IPS-18a (cell line): ENCODE results near the gene SLC7A8.

Experiments
- H3K27ac ChIP-seq: one replicate; pipeline ENCODE4 v1.5.1; 2013; ENCODE audit warnings: low read length
- H3K27me3 ChIP-seq: one replicate; pipeline ENCODE4 v1.6.1; 2013; ENCODE audit warnings: mild to moderate bottlenecking, low read length; ENCODE audit not compliant: control insufficient read depth, insufficient read depth
- H3K36me3 ChIP-seq: one replicate; pipeline ENCODE4 v1.6.1; 2013; ENCODE audit warnings: low read depth, low read length; ENCODE audit not compliant: control insufficient read depth
- H3K4me1 ChIP-seq: one replicate; pipeline ENCODE4 v1.6.1; 2013; ENCODE audit warnings: low read depth, low read length; ENCODE audit not compliant: control insufficient read depth
- H3K4me3 ChIP-seq: one replicate; pipeline ENCODE4 v1.5.1; 2013; ENCODE audit warnings: low read length
- H3K9ac ChIP-seq: one replicate; pipeline ENCODE4 v1.6.1; 2013; ENCODE audit warnings: mild to moderate bottlenecking, low read length, moderate library complexity
- H3K9me3 ChIP-seq: one replicate; pipeline ENCODE4 v1.6.1; 2013; ENCODE audit warnings: low read depth, low read length; ENCODE audit not compliant: control insufficient read depth

The SLC7A8 gene

GRCh38 chr14:23153851-23154796 is 29.3 kb downstream of the SLC7A8 start:
- Histone ChIP-seq H3K4me3 (no peak overlapping the region), H3K9ac (no peak overlapping the region), H3K4me1 (peaks cover 19% of the 10 kb centered on the region), H3K9me3 (no peaks in the 10 kb centered on the region), H3K36me3 (peaks cover 24% of the 10 kb centered on the region), H3K27ac (no peak overlapping the region), H3K27me3 (no peaks in the 10 kb centered on the region)

DNA sequence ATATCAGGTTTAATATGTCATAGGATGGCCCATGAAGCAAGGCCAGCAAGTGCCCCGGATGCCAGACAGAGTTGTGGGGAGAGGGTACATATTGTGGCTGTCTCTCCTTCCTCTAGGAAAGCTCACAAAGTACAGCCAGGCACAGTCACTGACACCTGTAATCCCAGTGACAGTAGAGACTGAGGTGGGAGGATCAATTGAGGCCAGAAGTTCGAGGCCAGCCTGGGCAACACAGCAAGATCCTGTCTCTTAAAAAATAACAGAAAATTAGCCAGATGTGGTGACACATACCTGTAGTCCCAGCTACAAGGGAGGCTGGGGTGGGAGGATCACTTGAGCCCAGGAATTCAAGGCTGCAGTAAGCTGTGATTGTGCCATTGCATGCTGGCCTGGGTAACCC is 32.1 kb downstream of the SLC7A8 start:
- no peak overlapping the region for H3K4me3 ChIP-seq
- H3K4me1 ChIP-seq, result peaks cover 14% of the 10 kb centered on the region
- H3K9ac ChIP-seq, result no peak overlapping the region
- H3K36me3 ChIP-seq, result peaks cover 24% of the 10 kb centered on the region
- H3K27me3 ChIP-seq, result no peaks in the 10 kb centered on the region
- H3K9me3 ChIP-seq, result no peaks in the 10 kb centered on the region
- no peak overlapping the region for H3K27ac ChIP-seq

DNA sequence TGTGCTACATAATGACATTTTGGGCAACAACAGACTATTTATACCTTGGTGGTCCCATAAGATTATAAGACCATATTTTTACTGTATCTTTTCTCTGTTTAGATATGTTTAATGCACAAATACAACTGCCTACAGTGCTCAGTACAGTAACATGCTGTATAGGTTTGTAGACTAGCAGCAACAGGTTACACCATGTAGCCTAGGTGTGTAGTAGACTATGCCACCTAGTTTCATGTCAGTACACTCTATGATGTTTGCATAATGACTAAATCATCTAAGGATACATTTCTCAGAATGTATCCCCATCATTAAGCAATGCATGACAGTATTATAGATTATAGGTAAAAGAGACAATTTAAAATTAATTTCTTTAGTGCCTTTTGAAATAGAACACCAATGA is 33.7 kb downstream of the SLC7A8 start:
- H3K4me3 ChIP-seq, result no peak overlapping the region
- no peaks in the 10 kb centered on the region for H3K27me3 ChIP-seq
- peaks cover 24% of the 10 kb centered on the region for H3K36me3 ChIP-seq
- no peak overlapping the region for H3K9ac ChIP-seq
- no peaks in the 10 kb centered on the region for H3K9me3 ChIP-seq
- peaks cover 3% of the 10 kb centered on the region for H3K4me1 ChIP-seq
- no peak overlapping the region for H3K27ac ChIP-seq

DNA sequence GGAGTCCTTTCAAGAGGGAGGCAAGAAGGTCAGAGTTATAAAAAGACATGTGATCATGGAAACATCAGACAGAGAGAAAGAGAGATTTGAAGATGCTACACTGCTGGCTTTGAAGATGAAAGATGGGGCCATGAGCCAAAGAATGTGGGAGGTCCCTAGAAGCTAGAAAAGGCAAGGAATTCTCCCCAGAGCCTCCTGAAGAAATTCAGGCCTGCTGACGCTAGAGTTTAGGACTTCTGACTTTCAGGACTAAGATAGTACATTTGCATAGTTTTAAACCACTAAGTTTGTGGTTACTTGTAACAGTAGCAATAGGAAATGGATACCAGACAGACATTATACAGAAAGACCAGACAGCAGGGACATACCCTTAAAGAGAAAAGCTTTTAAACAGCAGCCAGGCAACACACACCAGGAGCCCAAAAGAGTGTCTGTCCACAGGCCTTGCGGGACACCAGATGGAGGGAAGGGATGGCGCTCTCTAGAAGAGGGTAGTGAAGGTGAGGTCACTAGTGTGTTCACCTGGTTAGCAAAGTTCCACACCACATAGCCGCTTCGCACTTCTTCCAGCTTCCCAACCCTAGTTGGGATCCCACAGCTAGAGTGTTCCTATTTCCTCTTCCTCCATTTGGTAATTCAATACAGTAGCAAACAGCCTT is 34.7 kb downstream of the SLC7A8 start:
- no peaks in the 10 kb centered on the region for H3K4me1 ChIP-seq
- H3K9me3 ChIP-seq, result no peaks in the 10 kb centered on the region
- H3K27ac ChIP-seq, result no peak overlapping the region
- peaks cover 31% of the 10 kb centered on the region for H3K36me3 ChIP-seq
- H3K9ac ChIP-seq, result no peak overlapping the region
- H3K4me3 ChIP-seq, result no peak overlapping the region
- H3K27me3 ChIP-seq, result no peaks in the 10 kb centered on the region

DNA sequence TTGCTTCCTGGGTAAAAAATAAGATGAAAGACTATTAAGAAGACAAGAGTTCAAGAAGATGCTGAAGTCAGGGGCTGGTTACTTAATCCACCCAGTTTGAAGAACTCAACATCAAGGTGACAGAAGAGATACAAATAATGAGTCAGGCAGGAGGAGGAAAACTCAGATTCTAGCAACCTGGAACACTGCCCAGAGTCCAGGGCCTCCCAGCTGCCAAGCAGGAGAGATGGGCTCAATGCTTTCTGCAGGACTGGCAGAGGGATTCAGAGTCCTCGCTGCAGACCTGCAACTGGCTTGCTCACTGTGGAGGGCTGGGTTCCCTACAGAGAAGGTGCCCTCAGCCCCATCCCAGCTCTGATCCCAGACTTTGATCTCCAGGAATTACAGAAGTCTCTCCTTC is 35.8 kb downstream of the SLC7A8 start:
- Histone ChIP-seq H3K27ac (no peak overlapping the region), H3K9me3 (no peaks in the 10 kb centered on the region), H3K4me1 (no peaks in the 10 kb centered on the region), H3K4me3 (no peak overlapping the region), H3K27me3 (no peaks in the 10 kb centered on the region), H3K36me3 (peaks cover 41% of the 10 kb centered on the region), H3K9ac (no peak overlapping the region)

GRCh38 chr14:23146980-23147379 is 36.5 kb downstream of the SLC7A8 start:
- Histone ChIP-seq H3K4me1 (no peaks in the 10 kb centered on the region), H3K36me3 (peaks cover 45% of the 10 kb centered on the region), H3K4me3 (no peak overlapping the region), H3K9me3 (no peaks in the 10 kb centered on the region), H3K27me3 (no peaks in the 10 kb centered on the region), H3K27ac (no peak overlapping the region), H3K9ac (no peak overlapping the region)

DNA sequence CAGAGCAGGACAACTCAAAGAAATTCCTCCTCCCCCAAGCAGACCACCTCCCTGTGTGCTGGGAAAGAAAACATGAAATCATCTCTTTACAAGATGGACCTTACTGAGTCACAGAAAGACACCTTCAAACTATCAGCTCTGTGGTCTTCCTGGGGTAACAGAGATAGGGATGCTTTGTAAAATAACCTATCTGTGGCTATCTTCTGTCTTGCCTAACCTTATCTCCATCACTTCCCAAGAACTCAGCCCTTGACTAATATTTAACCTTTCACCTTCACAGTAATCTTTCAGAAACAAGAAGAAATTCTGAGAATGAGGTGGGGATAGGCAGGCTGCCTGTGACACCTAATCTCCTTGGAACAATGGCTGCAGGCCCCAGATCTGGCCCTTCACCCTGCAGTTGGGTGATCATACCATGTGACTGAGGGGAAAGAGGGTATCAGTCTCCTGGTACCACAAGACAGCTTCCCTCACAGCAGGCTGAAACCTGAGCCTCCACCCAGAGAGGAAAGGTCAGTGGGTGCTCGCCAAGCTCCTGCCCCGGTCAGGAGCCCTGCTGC is 37.0 kb downstream of the SLC7A8 start:
- Histone ChIP-seq H3K27ac (no peak overlapping the region), H3K4me1 (no peaks in the 10 kb centered on the region)

GRCh38 chr14:23145794-23146350 is 37.6 kb downstream of the SLC7A8 start:
- no peaks in the 10 kb centered on the region for H3K9me3 ChIP-seq
- no peak overlapping the region for H3K4me3 ChIP-seq
- no peak overlapping the region for H3K27ac ChIP-seq
- H3K4me1 ChIP-seq, result no peaks in the 10 kb centered on the region
- peaks cover 41% of the 10 kb centered on the region for H3K36me3 ChIP-seq
- no peaks in the 10 kb centered on the region for H3K27me3 ChIP-seq
- H3K9ac ChIP-seq, result no peak overlapping the region

More for the DNA sequence above, 37.0 kb downstream of the SLC7A8 start:
- no peak overlapping the region for H3K4me3 ChIP-seq
- peaks cover 44% of the 10 kb centered on the region for H3K36me3 ChIP-seq
- H3K27me3 ChIP-seq, result no peaks in the 10 kb centered on the region
- H3K9me3 ChIP-seq, result no peaks in the 10 kb centered on the region
- H3K9ac ChIP-seq, result no peak overlapping the region

DNA sequence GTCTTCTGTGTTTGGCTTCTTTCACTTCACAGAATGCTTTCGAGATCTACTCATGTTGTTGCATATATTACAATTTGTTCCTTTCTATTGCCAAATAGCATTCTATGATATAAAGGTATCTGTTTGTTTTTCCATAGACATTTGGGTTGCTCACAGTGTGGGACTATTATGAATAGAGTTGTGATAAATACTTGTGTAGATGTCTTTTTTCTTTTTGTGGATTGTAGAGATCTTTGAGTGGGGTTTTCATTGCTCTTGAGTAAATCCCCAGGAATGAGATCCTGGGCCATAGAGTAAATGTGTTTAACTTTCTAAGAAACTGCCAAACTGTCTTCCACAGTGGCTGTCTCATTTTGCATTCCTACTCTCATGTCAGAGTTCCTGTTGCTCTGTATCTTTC is 39.5 kb downstream of the SLC7A8 start:
- Histone ChIP-seq H3K9ac (no peak overlapping the region), H3K27ac (no peak overlapping the region), H3K9me3 (no peaks in the 10 kb centered on the region), H3K4me3 (no peak overlapping the region), H3K36me3 (peaks cover 50% of the 10 kb centered on the region), H3K4me1 (no peaks in the 10 kb centered on the region), H3K27me3 (no peaks in the 10 kb centered on the region)

DNA sequence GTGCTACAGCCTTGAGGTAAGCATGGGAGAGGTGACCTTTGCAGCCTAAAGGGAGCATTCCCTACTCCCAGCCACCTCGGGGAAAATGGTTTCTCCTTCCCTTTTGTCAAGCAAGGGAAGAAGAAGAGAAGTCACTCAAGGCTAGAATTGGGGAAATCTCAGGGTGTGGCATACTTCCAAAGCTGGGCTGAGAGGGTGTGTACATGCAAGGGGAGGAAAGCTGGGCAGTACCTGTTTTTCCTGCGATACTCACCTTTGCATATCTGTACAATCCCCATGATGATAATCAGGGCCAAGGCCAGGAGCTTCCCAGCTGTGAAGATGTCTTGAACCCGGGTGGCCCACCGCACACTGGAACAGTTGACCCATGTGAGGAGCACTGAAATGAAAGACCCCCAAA is 40.6 kb downstream of the SLC7A8 start:
- H3K9ac ChIP-seq, result no peak overlapping the region
- H3K36me3 ChIP-seq, result peaks cover 57% of the 10 kb centered on the region
- no peaks in the 10 kb centered on the region for H3K27me3 ChIP-seq
- H3K4me1 ChIP-seq, result no peaks in the 10 kb centered on the region
- H3K27ac ChIP-seq, result no peak overlapping the region
- H3K4me3 ChIP-seq, result no peak overlapping the region
- H3K9me3 ChIP-seq, result no peaks in the 10 kb centered on the region

GRCh38 chr14:23141706-23142444 is 41.6 kb downstream of the SLC7A8 start:
- Histone ChIP-seq H3K27me3 (no peaks in the 10 kb centered on the region), H3K36me3 (peaks cover 57% of the 10 kb centered on the region), H3K9ac (no peak overlapping the region), H3K4me3 (no peak overlapping the region), H3K27ac (no peak overlapping the region), H3K9me3 (no peaks in the 10 kb centered on the region), H3K4me1 (no peaks in the 10 kb centered on the region)
